ENCODE data around the gene PLOD2.

Gene PLOD2

GRCh38 chr3:146161663-146162002 is 649 bp upstream of the PLOD2 start:
- Histone ChIP-seq H3K4me2 (no peak overlapping the region), H3K9ac (no peak overlapping the region)

GRCh38 chr3:146160321-146160963 is 542 bp downstream of the PLOD2 start:
- no peak overlapping the region for H3K27ac ChIP-seq
- H3K36me3 ChIP-seq: no peaks in the 10 kb centered on the region
- H3K4me3 ChIP-seq: no peak overlapping the region
- H3K4me2 ChIP-seq: no peak overlapping the region
- H3K4me1 ChIP-seq: no peaks in the 10 kb centered on the region
- H4K20me1 ChIP-seq: no peaks in the 10 kb centered on the region
- H3K9ac ChIP-seq: no peak overlapping the region
- peaks cover 14 to 20% (median 17%) of the 10 kb centered on the region in 11 experiments for H3K9me3 ChIP-seq (replicated peaks in 1 of 11)
- H3K27me3 ChIP-seq: no peaks in the 10 kb centered on the region
- TF ChIP-seq Cebpa-rat (IDR thresholded peaks at IDR 0.05): no peak

More at GRCh38 chr3:146161663-146162002, 649 bp upstream of the PLOD2 start:
- Histone ChIP-seq H4K20me1 (no peaks in the 10 kb centered on the region), H3K27me3 (no peaks in the 10 kb centered on the region), H3K36me3 (no peaks in the 10 kb centered on the region), H3K4me3 (no peak overlapping the region), H3K4me1 (no peaks in the 10 kb centered on the region), H3K27ac (no peak overlapping the region), H3K9me3 (replicated peaks in 1 of 11) (peaks cover 14 to 20% (median 17%) of the 10 kb centered on the region in 11 experiments)
- TF ChIP-seq Cebpa-rat (IDR thresholded peaks at IDR 0.05): no peak

DNA sequence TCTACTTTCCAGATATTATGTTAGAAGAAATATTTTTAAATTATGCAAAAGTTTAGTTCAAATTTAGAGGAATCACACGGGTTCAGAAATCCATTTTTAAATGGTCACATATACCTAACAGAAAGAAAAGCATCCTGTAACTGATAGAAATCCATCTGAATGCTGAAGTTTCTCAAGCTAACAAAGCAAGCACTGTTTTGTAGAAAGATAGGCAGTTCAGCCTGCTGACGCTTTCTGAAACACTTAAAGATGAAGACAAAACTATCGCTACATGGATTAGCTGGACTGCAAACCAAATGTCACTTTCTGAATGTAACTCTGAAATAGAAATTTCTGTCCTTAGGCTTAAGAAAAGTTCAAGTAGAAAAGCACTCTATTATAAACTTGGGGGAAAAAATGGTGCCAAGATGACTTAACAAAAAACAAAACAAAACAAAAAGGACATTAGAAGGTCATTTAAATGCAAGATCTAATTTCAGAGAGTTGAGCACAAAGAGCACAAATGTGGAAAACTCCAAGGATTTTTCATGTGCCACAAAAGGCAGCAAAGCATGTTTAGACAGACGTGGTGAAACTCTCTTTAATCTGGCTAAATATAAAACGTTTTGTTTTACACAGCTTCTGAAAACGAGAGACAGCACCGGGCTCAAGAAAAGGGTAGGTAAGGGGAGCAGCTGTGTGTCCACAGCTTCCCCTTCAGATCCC is 1.2 kb downstream of the PLOD2 start:
- Histone ChIP-seq H3K4me3 (no peak overlapping the region), H3K27ac (no peak overlapping the region), H3K4me2 (no peak overlapping the region), H3K4me1 (no peaks in the 10 kb centered on the region), H4K20me1 (no peaks in the 10 kb centered on the region), H3K36me3 (no peaks in the 10 kb centered on the region), H3K9ac (no peak overlapping the region), H3K9me3 (replicated peaks in 1 of 11) (peaks cover 14 to 20% (median 17%) of the 10 kb centered on the region in 11 experiments), H3K27me3 (no peaks in the 10 kb centered on the region)
- no peak for TF ChIP-seq Cebpa-rat (IDR thresholded peaks at IDR 0.05)

DNA sequence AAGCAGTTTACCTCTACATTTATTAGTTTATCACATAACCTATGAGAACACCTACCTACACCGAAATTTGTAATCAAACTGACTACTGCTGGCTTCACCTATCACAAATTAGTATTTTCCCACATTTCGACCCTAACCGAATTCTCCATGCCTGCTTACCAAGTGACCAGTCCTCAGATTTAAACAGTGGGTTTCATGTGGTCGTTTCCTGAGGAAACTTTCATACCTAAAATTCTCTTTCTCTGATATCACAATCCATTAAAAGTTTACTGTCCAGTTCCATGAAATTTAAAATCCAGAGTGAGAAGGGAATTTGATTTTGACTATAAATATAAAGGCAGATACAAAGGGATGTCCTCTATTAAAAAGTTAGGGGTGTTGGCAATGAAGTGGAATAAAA is 1.9 kb downstream of the PLOD2 start:
- peaks cover 14 to 20% (median 17%) of the 10 kb centered on the region in 11 experiments for H3K9me3 ChIP-seq (replicated peaks in 1 of 11)
- H3K4me1 ChIP-seq: no peaks in the 10 kb centered on the region
- H3K9ac ChIP-seq: no peak overlapping the region
- H4K20me1 ChIP-seq: no peaks in the 10 kb centered on the region
- H3K27me3 ChIP-seq: no peaks in the 10 kb centered on the region
- H3K4me2 ChIP-seq: no peak overlapping the region
- no peak for TF ChIP-seq Cebpa-rat (IDR thresholded peaks at IDR 0.05)
- H3K27ac ChIP-seq: no peak overlapping the region
- H3K4me3 ChIP-seq: no peak overlapping the region
- H3K36me3 ChIP-seq: no peaks in the 10 kb centered on the region

DNA sequence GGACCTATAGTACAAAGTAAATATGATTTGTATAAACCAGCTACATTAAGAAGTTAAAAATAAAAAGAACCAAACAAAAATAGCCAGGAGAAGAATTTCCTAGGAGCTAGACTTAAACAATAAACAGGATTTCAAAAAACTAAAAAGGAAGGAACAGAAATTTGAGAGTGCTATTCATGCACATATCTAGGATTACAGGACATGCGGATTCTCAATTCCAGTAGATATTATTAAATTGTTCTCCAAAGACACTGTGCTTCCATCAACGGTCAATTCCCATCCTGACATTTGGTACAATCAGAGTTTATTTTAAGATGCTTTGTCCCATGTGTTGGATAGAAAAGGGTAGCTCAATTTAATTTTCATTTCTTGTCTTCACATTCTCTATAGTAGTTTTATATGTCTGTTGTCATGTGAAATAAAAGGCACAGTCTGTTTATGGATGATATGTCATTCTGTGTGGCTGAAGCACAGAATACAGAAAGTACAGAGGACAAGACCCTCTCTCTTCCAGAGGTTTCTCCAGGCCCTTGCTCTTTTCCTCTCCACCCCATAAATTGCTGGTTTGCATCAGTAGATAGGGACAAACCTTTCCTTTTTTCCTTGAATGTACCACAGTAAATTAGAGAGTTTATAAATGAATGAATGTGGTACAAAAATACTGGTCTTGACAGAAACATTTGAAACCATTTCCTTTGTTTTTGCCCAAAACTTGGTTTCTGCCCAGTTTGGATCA is 3.5 kb downstream of the PLOD2 start:
- Histone ChIP-seq H3K27me3 (no peaks in the 10 kb centered on the region), H3K36me3 (no peaks in the 10 kb centered on the region), H3K4me1 (no peaks in the 10 kb centered on the region), H3K27ac (no peak overlapping the region), H4K20me1 (no peaks in the 10 kb centered on the region), H3K9me3 (replicated peaks in 1 of 11) (peaks cover 14 to 20% (median 17%) of the 10 kb centered on the region in 11 experiments), H3K9ac (no peak overlapping the region), H3K4me3 (no peak overlapping the region), H3K4me2 (no peak overlapping the region)
- no peak for TF ChIP-seq Cebpa-rat (IDR thresholded peaks at IDR 0.05)

DNA sequence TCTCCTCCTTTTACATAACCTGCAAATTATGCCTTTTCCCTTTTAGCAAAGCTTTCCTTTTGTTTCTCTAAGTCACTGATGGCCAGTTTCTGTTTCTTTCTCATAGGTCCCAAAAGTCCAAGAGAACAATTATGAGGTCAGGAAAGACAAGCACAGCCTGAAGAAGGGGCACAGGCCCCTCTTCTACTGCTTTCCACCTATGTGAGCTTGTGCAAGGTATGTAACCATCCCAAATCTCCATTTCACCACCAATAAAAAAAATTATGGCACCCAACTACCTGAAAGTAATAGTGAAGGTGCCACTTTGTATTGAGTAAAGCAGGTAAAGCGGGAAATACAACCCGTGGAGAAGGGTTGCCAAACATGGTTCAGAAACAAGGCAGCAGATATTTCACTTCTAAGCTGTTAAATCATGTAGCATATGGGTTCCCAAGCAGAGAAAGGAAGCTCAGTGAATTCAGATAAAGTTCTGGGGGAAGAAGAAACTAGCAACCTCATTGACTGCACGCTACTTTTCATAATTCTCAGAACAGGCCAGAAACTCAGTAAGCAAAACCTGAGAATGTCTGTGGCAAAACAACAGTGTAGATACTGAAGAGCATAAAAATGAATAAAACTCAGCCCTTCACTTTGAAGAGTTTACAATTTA is 4.2 kb downstream of the PLOD2 start:
- H4K20me1 ChIP-seq: no peaks in the 10 kb centered on the region
- H3K27ac ChIP-seq: no peak overlapping the region
- H3K27me3 ChIP-seq: no peaks in the 10 kb centered on the region
- no peaks in the 10 kb centered on the region for H3K4me1 ChIP-seq
- no peak overlapping the region for H3K9ac ChIP-seq
- H3K9me3 ChIP-seq (replicated peaks in 1 of 11): peaks cover 14 to 18% (median 17%) of the 10 kb centered on the region in 11 experiments
- TF ChIP-seq Cebpa-rat (IDR thresholded peaks at IDR 0.05): no peak
- no peak overlapping the region for H3K4me3 ChIP-seq
- no peaks in the 10 kb centered on the region for H3K36me3 ChIP-seq
- H3K4me2 ChIP-seq: no peak overlapping the region

DNA sequence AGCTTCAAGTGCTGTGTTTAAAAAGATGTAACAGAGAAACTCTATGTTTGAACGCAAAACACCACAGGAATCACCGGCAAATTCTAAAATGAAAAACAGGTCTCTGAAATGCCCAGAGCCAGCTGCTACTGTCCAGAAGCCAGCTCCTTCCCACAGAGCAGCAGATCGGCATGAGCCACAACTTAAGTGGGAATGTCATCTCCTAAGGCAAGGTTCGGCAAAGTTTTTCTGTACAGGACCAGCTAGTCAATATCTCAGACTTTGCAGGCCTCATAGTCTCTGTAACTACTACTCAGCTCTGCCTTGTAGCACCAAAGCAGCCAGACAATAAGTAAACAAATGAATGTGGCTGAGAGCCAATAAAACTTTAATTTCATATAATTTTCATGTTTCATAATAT is 4.9 kb downstream of the PLOD2 start:
- Histone ChIP-seq H3K4me1 (peaks cover 0 to 5% (median 0%) of the 10 kb centered on the region in 10 experiments; a peak in 1 of 20 replicates), H4K20me1 (no peaks in the 10 kb centered on the region), H3K27me3 (no peaks in the 10 kb centered on the region), H3K9me3 (replicated peaks in 1 of 11) (peaks cover 8 to 11% (median 10%) of the 10 kb centered on the region in 11 experiments), H3K27ac (no peak overlapping the region), H3K36me3 (no peaks in the 10 kb centered on the region), H3K4me2 (no peak overlapping the region), H3K9ac (no peak overlapping the region), H3K4me3 (no peak overlapping the region)
- no peak for TF ChIP-seq Cebpa-rat (IDR thresholded peaks at IDR 0.05)

- no peak overlapping the region for H3K27ac ChIP-seq
- H3K27me3 ChIP-seq: no peaks in the 10 kb centered on the region
- TF ChIP-seq Cebpa-rat (IDR thresholded peaks at IDR 0.05): no peak
- H3K36me3 ChIP-seq: no peaks in the 10 kb centered on the region
- H3K9me3 ChIP-seq (replicated peaks in 1 of 11): peaks cover 0 to under 1% (median 0%) of the 10 kb centered on the region in 11 experiments; a peak in 1 of 22 replicates
- H4K20me1 ChIP-seq: no peaks in the 10 kb centered on the region
- H3K4me2 ChIP-seq: no peak overlapping the region
- peaks cover 0 to 6% (median 0%) of the 10 kb centered on the region in 10 experiments; a peak in 1 of 20 replicates for H3K4me1 ChIP-seq
- H3K4me3 ChIP-seq: no peak overlapping the region
- H3K9ac ChIP-seq: no peak overlapping the region
Measured at GRCh38 chr3:146154995-146155394, 6.0 kb downstream of the PLOD2 start.

- Histone ChIP-seq H3K9me3 (replicated peaks in 1 of 11) (no peaks in the 10 kb centered on the region), H3K27ac (no peak overlapping the region), H3K9ac (no peak overlapping the region), H3K4me2 (no peak overlapping the region), H3K4me3 (no peak overlapping the region), H3K4me1 (peaks cover 0 to 6% (median 0%) of the 10 kb centered on the region in 10 experiments; a peak in 1 of 20 replicates), H4K20me1 (no peaks in the 10 kb centered on the region), H3K36me3 (no peaks in the 10 kb centered on the region), H3K27me3 (no peaks in the 10 kb centered on the region)
- no peak for TF ChIP-seq Cebpa-rat (IDR thresholded peaks at IDR 0.05)
Measured at GRCh38 chr3:146154316-146154715, 6.7 kb downstream of the PLOD2 start.
